GM18867 (cell line): ENCODE results near the gene CALCOCO2.
"Not testable (repeated sequence)": the region's sequence is repeated elsewhere in the genome, so short reads cannot be mapped to it uniquely, and the experiment has no call there.

Experiments
- ATAC-seq: cut with Tn5 transposase; IDR thresholded peaks from one replicate; pipeline ENCODE4 v1.9.1; 2021; ENCODE audit warnings: mild to moderate bottlenecking, moderate library complexity; ENCODE audit not compliant: unreplicated experiment

CALCOCO2 gene

DNA sequence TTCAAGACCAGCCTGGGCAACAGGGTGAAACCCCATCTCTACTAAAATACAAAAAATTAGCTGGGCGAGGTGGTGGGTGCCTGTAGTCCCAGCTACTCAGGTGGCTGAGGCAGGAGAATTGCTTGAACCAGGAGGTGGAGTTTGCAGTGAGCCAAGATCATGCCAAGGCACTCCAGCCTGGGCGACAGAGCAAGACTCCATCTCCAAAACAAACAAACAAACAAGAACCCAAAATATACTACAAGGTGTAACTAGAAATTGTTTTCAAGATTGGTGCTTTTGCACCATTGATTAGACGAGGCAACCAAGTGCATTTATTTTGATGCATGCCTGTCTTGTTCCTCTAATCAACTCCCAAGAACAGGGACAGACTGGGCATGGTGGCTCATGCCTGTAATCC, 41.6 kb downstream of the CALCOCO2 start:
- not testable (repeated sequence) for ATAC-seq

DNA sequence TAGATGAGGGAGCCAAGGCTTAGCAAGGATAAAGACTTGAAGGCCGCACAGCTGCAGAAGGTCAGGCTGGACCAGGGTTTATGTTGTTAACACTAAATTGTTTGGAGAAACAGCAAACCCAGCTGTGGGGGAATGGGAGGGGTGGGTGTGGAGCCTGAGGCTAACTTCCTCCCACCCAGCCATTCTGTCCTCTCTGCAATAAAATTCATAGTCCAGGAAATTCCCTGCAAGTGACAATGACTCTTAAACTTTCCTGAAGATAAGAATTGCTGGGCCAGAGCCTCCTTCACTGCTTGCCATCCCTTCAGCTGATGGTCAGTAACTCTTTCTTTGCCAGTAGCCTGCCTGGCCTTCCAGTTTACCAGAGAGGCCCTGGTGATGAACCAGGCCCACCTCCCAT, 42.4 kb downstream of the CALCOCO2 start:
- no peak for ATAC-seq

DNA sequence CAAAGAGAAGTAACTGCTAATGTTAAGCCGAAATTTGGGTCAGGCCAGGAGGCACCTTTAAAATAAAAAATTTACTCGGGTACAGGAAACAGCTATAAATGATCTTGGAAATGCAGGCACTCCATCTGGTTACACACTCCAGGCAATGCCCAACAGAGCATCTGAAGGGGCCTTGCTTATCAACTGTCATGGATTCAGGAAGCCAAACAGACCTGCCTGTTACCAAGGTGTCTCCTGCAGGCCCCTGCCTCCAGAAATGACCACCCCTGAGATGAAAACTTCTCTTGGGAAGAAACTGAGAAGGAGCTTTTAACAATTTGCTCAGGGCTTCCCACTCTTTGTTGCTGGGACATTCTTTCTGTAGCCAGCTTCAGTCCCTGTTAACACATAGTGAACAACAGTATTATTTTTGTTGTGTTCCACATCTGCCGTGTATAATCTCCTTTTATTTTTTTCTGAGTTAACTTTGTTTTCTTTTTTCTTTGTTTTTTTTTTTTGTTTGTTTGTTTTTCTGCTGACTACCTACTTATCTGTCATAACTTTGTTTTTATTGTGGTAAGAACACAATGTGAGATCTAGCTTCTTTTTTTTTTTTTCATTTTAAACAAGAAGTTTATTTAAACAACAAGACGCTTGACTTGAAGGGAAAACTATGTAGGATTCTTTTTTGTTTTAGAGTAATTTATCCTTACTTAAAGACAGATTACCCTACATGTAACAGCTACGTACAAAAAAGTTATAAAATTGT, 43.0 kb downstream of the CALCOCO2 start:
- ATAC-seq: no peak

- peak; percentile 58 for ATAC-seq
Measured at GRCh38 chr17:48878920-48879898, 48.4 kb downstream of the CALCOCO2 start.

DNA sequence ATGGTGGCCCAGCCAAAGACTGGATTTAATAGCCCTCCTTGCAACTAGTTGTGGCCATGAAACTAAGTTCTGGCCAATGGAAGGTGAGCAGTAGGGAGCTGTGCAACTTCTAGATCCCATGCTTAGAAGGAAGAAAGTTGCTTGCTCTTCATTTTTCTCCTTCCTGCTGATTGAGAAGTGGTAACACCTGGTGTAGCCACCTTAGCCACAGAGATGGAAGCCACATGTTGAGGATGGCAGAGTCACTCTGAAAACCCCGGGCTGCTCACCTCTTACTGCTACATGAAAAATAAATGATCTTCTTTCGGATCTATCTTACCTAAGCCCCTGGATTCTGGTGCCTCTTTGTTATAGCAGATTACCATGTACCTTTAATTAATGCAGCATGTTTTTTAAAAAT, 51.4 kb downstream of the CALCOCO2 start:
- no peak for ATAC-seq

GRCh38 chr17:48883171-48883570, 52.3 kb downstream of the CALCOCO2 start:
- no peak for ATAC-seq

GRCh38 chr17:48890086-48890485, 59.3 kb downstream of the CALCOCO2 start:
- no peak for ATAC-seq

DNA sequence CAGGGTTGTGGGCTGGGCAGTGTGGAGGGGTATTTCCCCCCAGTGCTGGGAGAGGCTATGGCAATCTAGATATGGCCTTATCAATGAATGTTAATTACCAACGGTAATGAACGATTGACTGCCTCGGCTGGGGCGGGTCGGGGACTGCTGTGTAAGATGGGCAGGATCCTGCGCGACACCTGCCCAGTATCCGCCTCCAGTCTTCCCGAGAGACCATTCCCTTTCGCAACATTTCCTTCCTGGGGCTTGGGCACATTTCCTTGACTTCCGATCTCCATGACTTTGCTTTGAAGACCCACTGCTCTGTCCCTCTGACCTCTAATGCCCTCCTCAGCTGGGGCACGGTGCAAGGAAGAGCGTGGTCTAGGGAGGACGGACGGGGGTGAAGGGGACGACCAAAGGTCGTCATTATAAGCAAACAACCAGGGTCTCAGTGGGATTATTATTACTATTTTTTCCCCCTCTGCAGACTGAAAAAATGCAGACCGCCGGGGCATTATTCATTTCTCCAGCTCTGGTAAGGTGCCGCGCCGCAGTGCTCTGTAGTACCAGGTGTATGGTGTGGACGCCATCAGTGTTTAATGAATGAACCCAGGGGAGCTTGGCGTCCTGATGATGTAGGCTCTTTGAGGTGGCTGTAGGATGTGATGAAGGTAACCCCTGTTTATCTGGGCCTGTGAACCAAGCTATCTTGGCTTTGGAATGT, 62.3 kb downstream of the CALCOCO2 start:
- no peak for ATAC-seq

DNA sequence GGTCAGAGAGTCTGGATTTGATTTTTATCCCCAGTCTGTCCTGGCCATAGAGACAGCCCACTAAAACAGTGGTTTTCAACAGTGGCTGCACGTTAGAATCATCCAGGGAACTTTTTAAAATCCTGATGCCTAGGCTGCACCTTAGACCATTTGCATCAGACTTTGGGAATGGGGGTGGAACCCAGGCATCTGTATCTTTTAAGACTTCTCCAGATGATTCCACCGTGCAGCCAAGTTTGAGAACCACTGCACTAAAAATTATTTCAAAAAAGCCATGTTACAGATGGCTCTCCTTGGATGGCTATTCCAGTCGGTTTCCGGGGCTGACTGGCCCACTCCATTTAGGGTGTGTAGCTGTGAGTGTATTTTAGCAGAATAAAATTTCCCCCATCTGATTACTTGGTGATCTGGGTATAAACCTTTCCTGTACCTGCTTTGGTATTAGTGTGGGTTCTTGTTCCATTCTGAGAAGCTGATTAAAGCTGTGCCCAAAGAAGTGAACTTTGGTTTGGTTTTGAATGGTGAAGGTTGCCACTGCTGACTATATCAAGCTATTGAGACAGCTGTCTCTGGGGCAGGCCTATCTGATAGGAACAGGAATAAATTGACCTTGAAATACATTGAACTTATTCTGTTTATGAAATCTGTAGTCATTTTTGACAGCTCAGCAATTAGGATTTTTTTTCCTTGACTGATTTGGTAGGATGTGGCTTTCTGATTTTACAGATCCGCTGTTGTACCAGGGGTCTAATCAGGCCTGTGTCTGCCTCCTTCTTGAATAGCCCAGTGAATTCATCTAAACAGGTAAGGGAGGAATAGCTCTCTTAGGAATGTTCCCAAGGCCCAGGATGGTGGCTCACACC, 63.0 kb downstream of the CALCOCO2 start:
- no peak for ATAC-seq

DNA sequence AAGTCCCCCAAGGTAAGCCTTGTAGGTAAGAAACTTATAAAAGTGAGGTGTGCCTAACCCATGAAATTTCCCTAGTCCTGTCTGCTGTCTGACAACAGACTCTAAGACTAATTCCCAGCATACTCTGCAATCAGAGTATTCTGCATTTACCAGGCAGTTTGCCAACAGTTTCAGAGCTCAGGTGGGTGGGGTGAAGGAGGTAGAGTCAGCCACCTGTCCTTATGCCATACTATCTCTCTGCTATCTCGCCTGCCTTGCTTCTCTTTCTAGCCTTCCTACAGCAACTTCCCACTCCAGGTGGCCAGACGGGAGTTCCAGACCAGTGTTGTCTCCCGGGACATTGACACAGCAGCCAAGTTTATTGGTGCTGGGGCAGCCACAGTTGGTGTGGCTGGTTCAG, 64.1 kb downstream of the CALCOCO2 start:
- ATAC-seq: no peak

GRCh38 chr17:48901241-48901640, 70.4 kb downstream of the CALCOCO2 start:
- no peak for ATAC-seq

DNA sequence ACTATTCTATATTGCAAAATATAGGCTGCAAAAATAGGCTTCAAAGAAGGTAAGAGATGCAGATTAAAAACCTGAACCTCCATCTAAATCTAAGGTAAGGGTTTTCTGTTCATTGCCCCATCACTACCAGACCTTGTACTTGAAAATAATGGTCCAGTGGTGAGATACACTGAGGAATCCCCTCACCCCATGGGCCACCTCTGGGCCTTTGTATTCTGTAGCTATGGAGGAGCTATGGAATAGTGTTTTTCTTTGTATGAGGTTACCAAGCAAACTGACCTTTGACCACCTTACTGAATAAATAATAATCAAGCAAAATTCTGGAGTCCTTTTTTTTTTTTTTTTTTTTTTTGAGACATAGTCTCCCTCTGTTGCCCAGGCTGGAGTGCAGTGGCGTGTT, 72.6 kb downstream of the CALCOCO2 start:
- ATAC-seq: no peak

GRCh38 chr17:48904428-48904827, 73.6 kb downstream of the CALCOCO2 start:
- no peak for ATAC-seq

- no peak for ATAC-seq
Measured at GRCh38 chr17:48905987-48906515, 75.2 kb downstream of the CALCOCO2 start.

DNA sequence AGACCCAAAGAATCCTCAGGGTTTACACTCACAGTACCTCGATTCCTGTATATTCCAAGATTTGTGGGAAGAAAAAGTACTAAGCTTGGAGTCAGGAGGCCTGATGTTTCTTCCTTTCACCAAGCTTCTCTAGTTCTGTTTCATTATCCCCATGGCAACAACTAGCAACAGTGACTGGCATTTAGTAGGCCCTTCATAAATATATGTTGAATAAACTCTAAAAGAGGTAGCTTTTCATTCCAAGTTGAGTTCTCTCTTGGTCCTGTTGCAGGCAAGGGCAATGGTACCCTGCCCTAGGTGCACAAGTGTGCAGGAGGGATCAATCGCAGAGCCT, 76.8 kb downstream of the CALCOCO2 start:
- ATAC-seq: no peak

DNA sequence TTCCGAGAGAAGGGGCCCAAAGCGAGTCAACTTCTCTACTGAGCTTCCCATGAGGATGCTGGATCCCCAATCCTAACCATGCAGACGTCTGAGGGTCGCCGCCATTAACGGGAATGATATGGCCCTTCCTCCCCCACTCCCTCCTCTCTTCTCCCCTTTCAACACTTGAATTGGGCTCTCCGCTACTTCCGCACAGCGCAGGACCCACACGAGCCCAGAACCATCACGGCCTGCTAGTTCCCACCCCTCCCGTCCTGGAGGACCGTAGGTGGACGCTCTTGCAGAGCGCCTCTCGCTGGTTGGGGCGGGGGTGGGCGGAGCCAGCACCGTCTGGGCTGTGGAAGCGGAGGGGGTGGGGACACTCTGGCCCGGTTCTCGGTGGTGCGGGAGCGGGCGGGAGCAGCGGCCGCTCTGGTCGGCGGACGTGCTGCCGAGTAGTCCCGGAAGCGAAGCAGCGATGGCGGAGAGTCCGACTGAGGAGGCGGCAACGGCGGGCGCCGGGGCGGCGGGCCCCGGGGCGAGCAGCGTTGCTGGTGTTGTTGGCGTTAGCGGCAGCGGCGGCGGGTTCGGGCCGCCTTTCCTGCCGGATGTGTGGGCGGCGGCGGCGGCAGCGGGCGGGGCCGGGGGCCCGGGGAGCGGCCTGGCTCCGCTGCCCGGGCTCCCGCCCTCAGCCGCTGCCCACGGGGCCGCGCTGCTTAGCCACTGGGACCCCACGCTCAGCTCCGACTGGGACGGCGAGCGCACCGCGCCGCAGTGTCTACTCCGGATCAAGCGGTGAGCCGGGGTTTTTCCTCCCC, 77.4 kb downstream of the CALCOCO2 start, which contains the start of gene UBE2Z:
TSS of gene UBE2Z (plus strand) at position 361 of the 797 bp plus-strand sequence. CDS start at position 458, 97 bp downstream.
- peak; percentile 76 for ATAC-seq

- ATAC-seq: peak; percentile 46
Measured at GRCh38 chr17:48908853-48909394, 78.1 kb downstream of the CALCOCO2 start.

DNA sequence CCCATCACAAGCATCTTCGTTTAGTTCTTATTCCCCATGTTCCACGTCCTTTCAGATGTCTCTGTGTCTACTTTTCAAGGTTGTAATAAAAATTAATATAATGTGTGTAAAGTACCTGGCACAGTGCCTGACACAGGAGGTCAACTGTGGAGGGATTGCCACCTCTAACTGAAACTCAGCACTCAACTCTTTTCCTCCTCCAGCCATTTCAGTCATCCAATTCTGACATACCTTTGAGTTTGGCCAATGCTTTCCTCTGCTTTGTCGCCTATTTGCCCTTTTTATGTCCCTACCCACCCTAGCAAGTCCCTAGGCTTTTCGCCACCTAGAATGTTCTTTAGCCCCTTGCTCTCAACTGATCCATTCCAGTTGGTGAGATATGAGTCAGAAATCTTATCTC, 78.9 kb downstream of the CALCOCO2 start:
- no peak for ATAC-seq

DNA sequence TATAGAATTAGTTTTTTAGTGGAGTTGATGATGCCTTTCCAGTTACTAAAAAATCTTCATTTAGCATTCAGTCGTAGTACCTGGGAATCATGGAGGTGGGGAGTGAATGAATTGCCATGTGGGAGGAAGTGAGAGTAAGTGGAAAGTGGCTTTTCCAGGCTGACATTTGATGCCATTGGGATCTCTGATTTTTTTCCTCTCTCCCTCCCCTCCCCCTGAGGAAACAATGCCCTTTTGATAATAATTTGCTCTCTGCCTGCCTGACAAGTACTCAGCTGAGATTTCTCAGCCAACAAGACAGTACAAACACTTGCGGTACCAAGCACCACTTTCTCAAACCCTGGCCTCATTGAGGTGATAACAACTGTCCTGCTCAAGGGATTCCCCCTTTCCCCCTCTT, 79.5 kb downstream of the CALCOCO2 start:
- ATAC-seq: no peak
